A549 (cell line): ENCODE results near the gene MROH2B.

Source experiments
- CBX2 ChIP-seq: fragments of 200-600 bp; sonication (generic); IDR thresholded peaks from 2 replicates; pipeline ENCODE4 v1.6.1; 2016; ENCODE audit warnings: low read depth, mild to moderate bottlenecking, borderline replicate concordance
- CEBPB ChIP-seq, 2 experiments: fragments of >200 bp in 1 of 2; sonication (Bioruptor Twin) in 1 of 2; formaldehyde crosslinking in 1 of 2; IDR thresholded peaks; 2 replicates each; pipeline ENCODE4 v1.6.1; 2012 to 2016
- CHD4 ChIP-seq: fragments of 200-600 bp; sonication (generic); IDR thresholded peaks from 2 replicates; pipeline ENCODE4 v1.6.1; 2016; ENCODE audit warnings: antibody characterized with exemption, mild to moderate bottlenecking, borderline replicate concordance
- CTCF ChIP-seq: fragments of >200 bp; sonication (Bioruptor Twin); formaldehyde crosslinking; IDR thresholded peaks from 3 replicates; pipeline ENCODE4 v1.5.1; 2016
- EHMT2 ChIP-seq: fragments of 200-600 bp; sonication (generic); IDR thresholded peaks from 2 replicates; pipeline ENCODE4 v1.6.1; 2016; ENCODE audit warnings: antibody characterized with exemption, low read depth, mild to moderate bottlenecking, moderate library complexity
- MAZ ChIP-seq: fragments of 150-350 bp; IDR thresholded peaks from 2 replicates; pipeline ENCODE4 v1.6.1; 2014; ENCODE audit warnings: antibody characterized with exemption, low read depth, low read length, borderline replicate concordance
- POLR2AphosphoS2 ChIP-seq: conservative IDR thresholded peaks from 2 replicates; pipeline ENCODE4 v1.6.1; 2012; ENCODE audit warnings: low read length, improper control_type of control experiment, inconsistent platforms
- ZFP36 ChIP-seq: fragments of 450-650 bp; IDR thresholded peaks from 2 replicates; pipeline ENCODE4 v1.6.1; 2014; ENCODE audit warnings: borderline replicate concordance; ENCODE audit not compliant: partially characterized antibody

- TF ChIP-seq MAZ (no peak), CEBPB (IDR thresholded peaks at IDR 0.05) (no peak), EHMT2 (no peak), CHD4 (no peak), CBX2 (no peak), ZFP36 (no peak), CTCF (no peak), POLR2AphosphoS2 (no peak)
These were observed 58.8 kb downstream of the MROH2B start for GRCh38 chr5:41012318-41012717.
